ENCODE data around the gene NFIA.

Gene NFIA

GRCh38 chr1:61280452-61280851 is 198.1 kb downstream of the NFIA start:
- DNase-seq = no peak

GRCh38 chr1:61282387-61282786 is 200.0 kb downstream of the NFIA start:
- no peak for DNase-seq

GRCh38 chr1:61284248-61284854 is 202.0 kb downstream of the NFIA start:
- no peak for DNase-seq

- no peak for DNase-seq
These were observed 202.6 kb downstream of the NFIA start for GRCh38 chr1:61284936-61285335.

GRCh38 chr1:61285371-61285885 is 203.1 kb downstream of the NFIA start:
- DNase-seq = no peak

GRCh38 chr1:61287014-61287413 is 204.7 kb downstream of the NFIA start:
- DNase-seq = no peak

GRCh38 chr1:61287734-61288133 is 205.4 kb downstream of the NFIA start:
- DNase-seq = no peak

GRCh38 chr1:61289232-61290098 is 207.1 kb downstream of the NFIA start:
- no peak for DNase-seq

GRCh38 chr1:61290525-61290924 is 208.2 kb downstream of the NFIA start:
- DNase-seq = no peak

GRCh38 chr1:61293197-61293596 is 210.8 kb downstream of the NFIA start:
- no peak for DNase-seq

- no peak for DNase-seq
These were observed 211.7 kb downstream of the NFIA start for GRCh38 chr1:61293986-61294504.

- no peak for DNase-seq
These were observed 212.6 kb downstream of the NFIA start for GRCh38 chr1:61294930-61295329.

- no peak for DNase-seq
These were observed 213.6 kb downstream of the NFIA start for GRCh38 chr1:61295818-61296537.

GRCh38 chr1:61297887-61298286 is 215.5 kb downstream of the NFIA start:
- no peak for DNase-seq

- DNase-seq = no peak
These were observed 217.1 kb downstream of the NFIA start for GRCh38 chr1:61299463-61299862.

- DNase-seq = peak; percentile 34
These were observed 218.5 kb downstream of the NFIA start for GRCh38 chr1:61300899-61301298.

- DNase-seq = peak; percentile 87
These were observed 219.7 kb downstream of the NFIA start for GRCh38 chr1:61301824-61302657.

GRCh38 chr1:61307422-61308142 is 225.2 kb downstream of the NFIA start:
- DNase-seq = no peak

GRCh38 chr1:61310057-61310456 is 227.7 kb downstream of the NFIA start:
- DNase-seq = no peak

- DNase-seq = no peak
These were observed 228.2 kb downstream of the NFIA start for GRCh38 chr1:61310538-61310937.

- DNase-seq = no peak
These were observed 231.6 kb downstream of the NFIA start for GRCh38 chr1:61313906-61314422.

Data from inflammatory macrophage treated with lipopolysaccharide for 4 hours (primary cell).